ENCODE measurements around the gene SLC35B2. TPM values are rescaled to one million over a fixed set of nuclear protein-coding genes. Genes with fewer than 3 reads are reported as not detected.

SLC35B2 gene
- total RNA-seq, 1 donor from 2014 or later: 77.0 TPM

- Mint-ChIP-seq H3K4me1 (ENCODE audit: unreplicated experiment) (peaks cover 30% of the 10 kb centered on the region), H3K4me3 (ENCODE audit: unreplicated experiment) (no peak overlapping the region)
Measured at GRCh38 chr6:44267252-44267651, 9.9 kb upstream of the SLC35B2 start.

DNA sequence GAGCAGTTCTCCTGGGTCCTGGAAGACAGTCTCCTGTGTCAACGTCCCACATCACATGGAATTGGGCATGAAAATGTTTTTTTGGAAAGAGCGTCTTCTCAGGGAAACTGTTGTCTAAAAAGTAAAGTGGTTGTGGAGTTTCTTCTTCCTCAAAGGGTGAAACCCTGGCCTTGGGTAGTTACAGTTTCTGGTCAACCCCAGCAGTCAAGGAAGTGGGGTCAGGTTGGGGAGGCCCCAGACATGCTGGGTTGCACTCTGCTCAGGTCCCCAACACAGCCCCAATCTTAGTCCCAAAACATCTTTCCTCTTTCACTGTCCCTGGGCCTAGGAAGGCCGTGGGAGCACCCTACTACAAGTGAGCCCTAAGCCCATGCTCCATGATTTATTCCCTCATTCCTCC, 9.0 kb upstream of the SLC35B2 start:
- H3K27ac Mint-ChIP-seq (ENCODE audit: unreplicated experiment): no peak overlapping the region

More at GRCh38 chr6:44267252-44267651, 9.9 kb upstream of the SLC35B2 start:
- TF ChIP-seq CTCF (IDR thresholded peaks at IDR 0.05): no peak
- H3K9me3 Mint-ChIP-seq (ENCODE audit: unreplicated experiment): no peaks in the 10 kb centered on the region
- H3K27ac Mint-ChIP-seq (ENCODE audit: unreplicated experiment): no peak overlapping the region
- no peaks in the 10 kb centered on the region for H3K36me3 Mint-ChIP-seq (ENCODE audit: unreplicated experiment)
- peaks cover 29% of the 10 kb centered on the region for H3K27me3 Mint-ChIP-seq (ENCODE audit: unreplicated experiment)
- no peak for DNase-seq (ENCODE audit: extremely low spot score, unreplicated experiment)

GRCh38 chr6:44265722-44266233, 8.4 kb upstream of the SLC35B2 start:
- H3K4me3 Mint-ChIP-seq (ENCODE audit: unreplicated experiment): peak overlapping the region; percentile 90
- peaks cover 30% of the 10 kb centered on the region for H3K4me1 Mint-ChIP-seq (ENCODE audit: unreplicated experiment)
- no peak for TF ChIP-seq CTCF (IDR thresholded peaks at IDR 0.05)
- peaks cover 3% of the 10 kb centered on the region for H3K36me3 Mint-ChIP-seq (ENCODE audit: unreplicated experiment)
- no peaks in the 10 kb centered on the region for H3K9me3 Mint-ChIP-seq (ENCODE audit: unreplicated experiment)
- no peak for DNase-seq (ENCODE audit: extremely low spot score, unreplicated experiment)
- H3K27ac Mint-ChIP-seq (ENCODE audit: unreplicated experiment): peak overlapping the region; percentile 51
- H3K27me3 Mint-ChIP-seq (ENCODE audit: unreplicated experiment): peaks cover 18% of the 10 kb centered on the region

More for the DNA sequence above, 9.0 kb upstream of the SLC35B2 start:
- H3K27me3 Mint-ChIP-seq (ENCODE audit: unreplicated experiment): peaks cover 22% of the 10 kb centered on the region
- no peaks in the 10 kb centered on the region for H3K9me3 Mint-ChIP-seq (ENCODE audit: unreplicated experiment)
- no peak for TF ChIP-seq CTCF (IDR thresholded peaks at IDR 0.05)
- H3K4me3 Mint-ChIP-seq (ENCODE audit: unreplicated experiment): no peak overlapping the region
- H3K36me3 Mint-ChIP-seq (ENCODE audit: unreplicated experiment): no peaks in the 10 kb centered on the region
- no peak for DNase-seq (ENCODE audit: extremely low spot score, unreplicated experiment)
- H3K4me1 Mint-ChIP-seq (ENCODE audit: unreplicated experiment): peaks cover 30% of the 10 kb centered on the region

GRCh38 chr6:44265007-44265721, 7.8 kb upstream of the SLC35B2 start, which contains the start of gene NFKBIE:
Gene NFKBIE (minus strand): TSS chr6:44265551. CDS start chr6:44265346, 205 bp downstream.
- peak within 1 kb of the TSS; percentile 90 for H3K4me3 Mint-ChIP-seq (ENCODE audit: unreplicated experiment)
- H3K36me3 Mint-ChIP-seq (ENCODE audit: unreplicated experiment): peaks cover 3% of the 10 kb centered on the region
- H3K27ac Mint-ChIP-seq (ENCODE audit: unreplicated experiment): peak within 1 kb of the TSS; percentile 79
- DNase-seq (ENCODE audit: extremely low spot score, unreplicated experiment): peak; percentile 98
- H3K27me3 Mint-ChIP-seq (ENCODE audit: unreplicated experiment): peaks cover 18% of the 10 kb centered on the region
- H3K9me3 Mint-ChIP-seq (ENCODE audit: unreplicated experiment): no peaks in the 10 kb centered on the region
- peak; percentile 52 for TF ChIP-seq CTCF (IDR thresholded peaks at IDR 0.05)
- peaks cover 30% of the 10 kb centered on the region for H3K4me1 Mint-ChIP-seq (ENCODE audit: unreplicated experiment)

Measured in osteocyte (in vitro differentiated cells).